ENCODE data around the gene CTIF.

GRCh38 chr18:48492880-48493279, 46.0 kb upstream of the CTIF start:
- TF ChIP-seq TAF1 (IDR thresholded peaks at IDR 0.05; ENCODE audit: low read depth, low read length) = no peak
- no peak for TF ChIP-seq POLR2A (IDR thresholded peaks at IDR 0.05; ENCODE audit: low read depth, low read length)

Measured in GM12891 (cell line).